Measurements from ENCODE around the gene OR2AG1.

The OR2AG1 gene

GRCh38 chr11:6755303-6755952, 27.4 kb upstream of the OR2AG1 start:
- peak; percentile 96 for TF ChIP-seq CTCF (IDR thresholded peaks at IDR 0.05; ENCODE audit: low read depth, low read length)
- DNase-seq (ENCODE audit: extremely low read depth, low read depth): no peak

GRCh38 chr11:6755953-6756347, 26.9 kb upstream of the OR2AG1 start:
- no peak for DNase-seq (ENCODE audit: extremely low read depth, low read depth)
- TF ChIP-seq CTCF (IDR thresholded peaks at IDR 0.05; ENCODE audit: low read depth, low read length): no peak

GRCh38 chr11:6757373-6757967, 25.4 kb upstream of the OR2AG1 start:
- DNase-seq (ENCODE audit: extremely low read depth, low read depth): no peak
- TF ChIP-seq CTCF (IDR thresholded peaks at IDR 0.05; ENCODE audit: low read depth, low read length): peak; percentile 70

GRCh38 chr11:6771926-6772893, 10.6 kb upstream of the OR2AG1 start, which contains the start of gene OR2AG2:
Gene OR2AG2 (minus strand): TSS chr11:6771976. CDS start chr11:6768957, 3,019 bp downstream.
- no peak for DNase-seq (ENCODE audit: extremely low read depth, low read depth)
- TF ChIP-seq CTCF (IDR thresholded peaks at IDR 0.05; ENCODE audit: low read depth, low read length): no peak

GRCh38 chr11:6778518-6778917, 4.3 kb upstream of the OR2AG1 start:
- no peak for DNase-seq (ENCODE audit: extremely low read depth, low read depth)
- no peak for TF ChIP-seq CTCF (IDR thresholded peaks at IDR 0.05; ENCODE audit: low read depth, low read length)

- TF ChIP-seq CTCF (IDR thresholded peaks at IDR 0.05; ENCODE audit: low read depth, low read length): no peak
- DNase-seq (ENCODE audit: extremely low read depth, low read depth): no peak
Measured at GRCh38 chr11:6780829-6781228, 2.0 kb upstream of the OR2AG1 start.

Measured in AG09319 (cell line).